SK-N-MC (cell line): Measurements from ENCODE around the gene CCDC69.

Experiments used
- EZH2 ChIP-seq: fragments of 200-600 bp; sonication (generic); IDR thresholded peaks from one replicate; pipeline ENCODE4 v1.6.1; 2017; ENCODE audit warnings: antibody characterized with exemption
- FOXP2 ChIP-seq: optimal IDR thresholded peaks from 2 replicates; pipeline ENCODE3; 2011; ENCODE audit warnings: mild to moderate bottlenecking, moderate library complexity; ENCODE audit not compliant: insufficient read depth; ENCODE audit errors: extremely low read length, control extremely low read depth
- POLR2AphosphoS5 ChIP-seq: IDR thresholded peaks from 2 replicates; pipeline ENCODE4 v1.6.1; 2012; ENCODE audit warnings: mild to moderate bottlenecking, low read depth, low read length, borderline replicate concordance

DNA sequence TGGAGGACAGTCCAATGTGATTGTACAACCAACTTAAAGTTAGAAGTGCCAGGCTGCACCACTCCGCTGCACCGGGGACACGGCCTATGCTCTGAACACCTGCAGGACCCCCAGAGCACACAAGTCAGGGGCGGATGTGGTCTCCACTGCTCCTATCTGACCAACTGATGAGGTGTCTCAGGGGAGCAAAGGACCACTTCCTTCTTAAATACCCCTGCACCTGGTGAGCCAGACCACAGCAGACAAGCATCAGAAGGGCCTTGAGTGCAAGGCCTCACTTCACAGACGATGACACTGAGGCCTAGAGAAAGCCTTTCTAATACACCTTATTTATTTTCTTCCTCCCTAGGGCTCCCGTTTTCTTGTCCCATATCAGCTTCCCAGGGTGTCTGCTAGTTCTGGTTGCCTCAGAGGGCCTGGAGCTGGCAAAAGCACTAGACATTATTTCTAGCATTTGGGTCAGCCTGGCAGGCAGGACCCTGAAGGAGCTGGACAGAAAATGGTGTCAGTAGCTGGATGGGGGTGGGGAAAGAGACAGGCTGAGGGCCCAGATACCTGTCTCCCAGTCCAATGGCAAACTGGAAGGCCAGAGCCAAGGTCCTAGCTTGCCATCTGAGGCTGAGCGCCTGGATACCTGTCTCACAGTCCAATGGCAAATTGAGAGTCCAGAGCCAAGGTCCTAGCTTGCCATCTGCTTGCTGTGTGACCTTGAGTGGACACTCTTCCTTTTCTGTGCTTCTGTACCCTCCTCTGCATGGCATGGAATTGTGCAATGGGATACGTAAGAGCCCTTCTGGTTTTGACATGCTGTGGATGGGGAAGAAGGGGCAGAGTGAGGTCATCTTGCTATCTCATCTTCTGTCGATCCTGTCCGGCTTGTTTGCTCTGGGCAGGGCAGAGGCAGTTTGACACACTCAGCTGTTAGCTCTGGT lies 9.0 kb downstream of the CCDC69 start:
- TF ChIP-seq POLR2AphosphoS5 (no peak), EZH2 (no peak), FOXP2 (no peak)
